NCI-H345 treated with DMSO at 0.1 percent for 48 hours (cell line): ENCODE results near the gene PIGK.
"Not testable (repeated sequence)": the region's sequence is repeated elsewhere in the genome, so short reads cannot be mapped to it uniquely, and the experiment has no call there.

ENCODE experiments used
- DNase-seq: peaks from one replicate; lab custom pipeline; 2025; ENCODE audit not compliant: unreplicated experiment; lab: John Stamatoyannopoulos, UW

Gene PIGK

GRCh38 chr1:77197351-77197750 is 21.9 kb downstream of the PIGK start:
- DNase-seq = no peak

- no peak for DNase-seq
Measured at GRCh38 chr1:77193951-77194350, 25.3 kb downstream of the PIGK start.

GRCh38 chr1:77188770-77189169 is 30.5 kb downstream of the PIGK start:
- DNase-seq = no peak

GRCh38 chr1:77186907-77187306 is 32.3 kb downstream of the PIGK start:
- not testable (repeated sequence) for DNase-seq

- no peak for DNase-seq
Measured at GRCh38 chr1:77182083-77182482, 37.1 kb downstream of the PIGK start.

GRCh38 chr1:77179632-77180031 is 39.6 kb downstream of the PIGK start:
- DNase-seq = no peak

- no peak for DNase-seq
Measured at GRCh38 chr1:77175230-77175844, 43.9 kb downstream of the PIGK start.

- no peak for DNase-seq
Measured at GRCh38 chr1:77170687-77171086, 48.5 kb downstream of the PIGK start.

GRCh38 chr1:77168358-77168757 is 50.9 kb downstream of the PIGK start:
- DNase-seq = no peak

GRCh38 chr1:77164434-77164944 is 54.7 kb downstream of the PIGK start:
- DNase-seq = no peak

- not testable (repeated sequence) for DNase-seq
Measured at GRCh38 chr1:77159706-77160105, 59.5 kb downstream of the PIGK start.

- no peak for DNase-seq
Measured at GRCh38 chr1:77156214-77156613, 63.0 kb downstream of the PIGK start.

- DNase-seq = no peak
Measured at GRCh38 chr1:77146270-77146669, 73.0 kb downstream of the PIGK start.

GRCh38 chr1:77143529-77144121 is 75.6 kb downstream of the PIGK start:
- peak; percentile 3 for DNase-seq

GRCh38 chr1:77139389-77139788 is 79.8 kb downstream of the PIGK start:
- DNase-seq = no peak

- no peak for DNase-seq
Measured at GRCh38 chr1:77134359-77134758, 84.9 kb downstream of the PIGK start.

- DNase-seq = no peak
Measured at GRCh38 chr1:77133731-77134358, 85.4 kb downstream of the PIGK start.

- DNase-seq = peak; percentile 57
Measured at GRCh38 chr1:77126307-77126706, 92.9 kb downstream of the PIGK start.

GRCh38 chr1:77121503-77121902 is 97.7 kb downstream of the PIGK start:
- no peak for DNase-seq

- DNase-seq = no peak
Measured at GRCh38 chr1:77120950-77121349, 98.3 kb downstream of the PIGK start.

- no peak for DNase-seq
Measured at GRCh38 chr1:77118712-77119111, 100.5 kb downstream of the PIGK start.

GRCh38 chr1:77104672-77105071 is 114.6 kb downstream of the PIGK start:
- DNase-seq = no peak
